WTC11 (cell line): ENCODE results near the gene TTLL11.

Source experiments
- CREB1 ChIP-seq: sonication (generic); formaldehyde crosslinking; IDR thresholded peaks from 2 replicates; pipeline ENCODE4 v1.8.0; 2023; ENCODE audit warnings: mild to moderate bottlenecking, missing genetic modification reagents
- IRF2 ChIP-seq: sonication (generic); formaldehyde crosslinking; IDR thresholded peaks from 2 replicates; pipeline ENCODE4 v1.8.0; 2022; ENCODE audit warnings: low read depth, missing genetic modification reagents, borderline replicate concordance
- ZNF263 ChIP-seq: sonication (generic); formaldehyde crosslinking; IDR thresholded peaks from 2 replicates; pipeline ENCODE4 v1.8.1; 2022; ENCODE audit warnings: low read depth, mild to moderate bottlenecking, moderate library complexity, missing genetic modification reagents
- ZNF396 ChIP-seq: fragments of 250-450 bp; sonication (Bioruptor Pico); IDR thresholded peaks from 2 replicates; pipeline ENCODE4 v1.8.0; 2021; ENCODE audit warnings: mild to moderate bottlenecking, moderate library complexity, borderline replicate concordance
- TF ChIP-seq, protein P1 (sequence below): fragments of 200-600 bp; IDR thresholded peaks from 2 replicates; pipeline ENCODE4 v1.8.0; 2022; ENCODE audit warnings: antibody characterized with exemption
- TF ChIP-seq, protein P2 (sequence below): sonication (generic); formaldehyde crosslinking; IDR thresholded peaks from 2 replicates; pipeline ENCODE4 v1.8.1; 2022; ENCODE audit warnings: low read depth, mild to moderate bottlenecking, moderate library complexity, missing genetic modification reagents, borderline replicate concordance
- TF ChIP-seq, protein P3 (sequence below): sonication (generic); formaldehyde crosslinking; IDR thresholded peaks from 2 replicates; pipeline ENCODE4 v1.8.1; 2022; ENCODE audit warnings: low read depth, missing genetic modification reagents, borderline replicate concordance
- TF ChIP-seq, protein P4 (sequence below): sonication (generic); formaldehyde crosslinking; IDR thresholded peaks from 2 replicates; pipeline ENCODE4 v1.8.1; 2023; ENCODE audit warnings: mild to moderate bottlenecking, moderate library complexity, missing genetic modification reagents
- TF ChIP-seq, protein P5 (sequence below): sonication (generic); formaldehyde crosslinking; IDR thresholded peaks from 2 replicates; pipeline ENCODE4 v1.8.0; 2023; ENCODE audit warnings: missing genetic modification reagents, mild to moderate bottlenecking, borderline replicate concordance
- TF ChIP-seq, protein P6 (sequence below): sonication (generic); formaldehyde crosslinking; IDR thresholded peaks from 2 replicates; pipeline ENCODE4 v1.8.0; 2022; ENCODE audit warnings: mild to moderate bottlenecking, missing genetic modification reagents
- TF ChIP-seq, protein P7 (sequence below): sonication (generic); formaldehyde crosslinking; IDR thresholded peaks from 2 replicates; pipeline ENCODE4 v1.8.1; 2022; ENCODE audit warnings: mild to moderate bottlenecking, missing genetic modification reagents, moderate library complexity, borderline replicate concordance
- TF ChIP-seq, protein P8 (sequence below): sonication (generic); formaldehyde crosslinking; IDR thresholded peaks from 2 replicates; pipeline ENCODE4 v1.8.0; 2022; ENCODE audit warnings: mild to moderate bottlenecking, missing genetic modification reagents

DNA sequence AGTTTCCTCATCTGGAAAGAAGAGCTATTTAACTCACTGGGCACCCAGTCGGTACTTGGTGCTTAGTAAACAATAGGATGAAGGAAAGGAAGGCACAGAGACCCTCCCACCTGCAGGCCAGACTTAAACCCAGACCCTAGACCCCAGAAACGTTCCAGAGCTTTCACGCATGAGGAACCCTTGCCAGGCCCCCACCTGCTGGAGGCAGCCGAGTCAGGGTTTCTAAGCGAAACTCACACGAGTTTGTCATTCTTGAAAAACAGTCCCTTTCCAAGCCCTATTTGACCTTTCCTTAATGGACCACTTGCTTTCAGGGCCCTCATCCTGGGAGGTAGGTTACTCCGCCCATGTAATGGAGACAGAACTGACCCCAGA, 35.8 kb upstream of the TTLL11 start:
- TF ChIP-seq, protein P1, sequence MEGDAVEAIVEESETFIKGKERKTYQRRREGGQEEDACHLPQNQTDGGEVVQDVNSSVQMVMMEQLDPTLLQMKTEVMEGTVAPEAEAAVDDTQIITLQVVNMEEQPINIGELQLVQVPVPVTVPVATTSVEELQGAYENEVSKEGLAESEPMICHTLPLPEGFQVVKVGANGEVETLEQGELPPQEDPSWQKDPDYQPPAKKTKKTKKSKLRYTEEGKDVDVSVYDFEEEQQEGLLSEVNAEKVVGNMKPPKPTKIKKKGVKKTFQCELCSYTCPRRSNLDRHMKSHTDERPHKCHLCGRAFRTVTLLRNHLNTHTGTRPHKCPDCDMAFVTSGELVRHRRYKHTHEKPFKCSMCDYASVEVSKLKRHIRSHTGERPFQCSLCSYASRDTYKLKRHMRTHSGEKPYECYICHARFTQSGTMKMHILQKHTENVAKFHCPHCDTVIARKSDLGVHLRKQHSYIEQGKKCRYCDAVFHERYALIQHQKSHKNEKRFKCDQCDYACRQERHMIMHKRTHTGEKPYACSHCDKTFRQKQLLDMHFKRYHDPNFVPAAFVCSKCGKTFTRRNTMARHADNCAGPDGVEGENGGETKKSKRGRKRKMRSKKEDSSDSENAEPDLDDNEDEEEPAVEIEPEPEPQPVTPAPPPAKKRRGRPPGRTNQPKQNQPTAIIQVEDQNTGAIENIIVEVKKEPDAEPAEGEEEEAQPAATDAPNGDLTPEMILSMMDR = no peak
- TF ChIP-seq, protein P2, sequence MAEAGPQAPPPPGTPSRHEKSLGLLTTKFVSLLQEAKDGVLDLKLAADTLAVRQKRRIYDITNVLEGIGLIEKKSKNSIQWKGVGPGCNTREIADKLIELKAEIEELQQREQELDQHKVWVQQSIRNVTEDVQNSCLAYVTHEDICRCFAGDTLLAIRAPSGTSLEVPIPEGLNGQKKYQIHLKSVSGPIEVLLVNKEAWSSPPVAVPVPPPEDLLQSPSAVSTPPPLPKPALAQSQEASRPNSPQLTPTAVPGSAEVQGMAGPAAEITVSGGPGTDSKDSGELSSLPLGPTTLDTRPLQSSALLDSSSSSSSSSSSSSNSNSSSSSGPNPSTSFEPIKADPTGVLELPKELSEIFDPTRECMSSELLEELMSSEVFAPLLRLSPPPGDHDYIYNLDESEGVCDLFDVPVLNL (CRISPR knock-in tag) = no peak
- TF ChIP-seq, protein P3, sequence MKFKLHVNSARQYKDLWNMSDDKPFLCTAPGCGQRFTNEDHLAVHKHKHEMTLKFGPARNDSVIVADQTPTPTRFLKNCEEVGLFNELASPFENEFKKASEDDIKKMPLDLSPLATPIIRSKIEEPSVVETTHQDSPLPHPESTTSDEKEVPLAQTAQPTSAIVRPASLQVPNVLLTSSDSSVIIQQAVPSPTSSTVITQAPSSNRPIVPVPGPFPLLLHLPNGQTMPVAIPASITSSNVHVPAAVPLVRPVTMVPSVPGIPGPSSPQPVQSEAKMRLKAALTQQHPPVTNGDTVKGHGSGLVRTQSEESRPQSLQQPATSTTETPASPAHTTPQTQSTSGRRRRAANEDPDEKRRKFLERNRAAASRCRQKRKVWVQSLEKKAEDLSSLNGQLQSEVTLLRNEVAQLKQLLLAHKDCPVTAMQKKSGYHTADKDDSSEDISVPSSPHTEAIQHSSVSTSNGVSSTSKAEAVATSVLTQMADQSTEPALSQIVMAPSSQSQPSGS (CRISPR knock-in tag) = no peak
- TF ChIP-seq, protein P4, sequence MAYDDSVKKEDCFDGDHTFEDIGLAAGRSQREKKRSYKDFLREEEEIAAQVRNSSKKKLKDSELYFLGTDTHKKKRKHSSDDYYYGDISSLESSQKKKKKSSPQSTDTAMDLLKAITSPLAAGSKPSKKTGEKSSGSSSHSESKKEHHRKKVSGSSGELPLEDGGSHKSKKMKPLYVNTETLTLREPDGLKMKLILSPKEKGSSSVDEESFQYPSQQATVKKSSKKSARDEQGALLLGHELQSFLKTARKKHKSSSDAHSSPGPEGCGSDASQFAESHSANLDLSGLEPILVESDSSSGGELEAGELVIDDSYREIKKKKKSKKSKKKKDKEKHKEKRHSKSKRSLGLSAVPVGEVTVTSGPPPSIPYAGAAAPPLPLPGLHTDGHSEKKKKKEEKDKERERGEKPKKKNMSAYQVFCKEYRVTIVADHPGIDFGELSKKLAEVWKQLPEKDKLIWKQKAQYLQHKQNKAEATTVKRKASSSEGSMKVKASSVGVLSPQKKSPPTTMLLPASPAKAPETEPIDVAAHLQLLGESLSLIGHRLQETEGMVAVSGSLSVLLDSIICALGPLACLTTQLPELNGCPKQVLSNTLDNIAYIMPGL (CRISPR knock-in tag) = no peak
- TF ChIP-seq, protein P5, sequence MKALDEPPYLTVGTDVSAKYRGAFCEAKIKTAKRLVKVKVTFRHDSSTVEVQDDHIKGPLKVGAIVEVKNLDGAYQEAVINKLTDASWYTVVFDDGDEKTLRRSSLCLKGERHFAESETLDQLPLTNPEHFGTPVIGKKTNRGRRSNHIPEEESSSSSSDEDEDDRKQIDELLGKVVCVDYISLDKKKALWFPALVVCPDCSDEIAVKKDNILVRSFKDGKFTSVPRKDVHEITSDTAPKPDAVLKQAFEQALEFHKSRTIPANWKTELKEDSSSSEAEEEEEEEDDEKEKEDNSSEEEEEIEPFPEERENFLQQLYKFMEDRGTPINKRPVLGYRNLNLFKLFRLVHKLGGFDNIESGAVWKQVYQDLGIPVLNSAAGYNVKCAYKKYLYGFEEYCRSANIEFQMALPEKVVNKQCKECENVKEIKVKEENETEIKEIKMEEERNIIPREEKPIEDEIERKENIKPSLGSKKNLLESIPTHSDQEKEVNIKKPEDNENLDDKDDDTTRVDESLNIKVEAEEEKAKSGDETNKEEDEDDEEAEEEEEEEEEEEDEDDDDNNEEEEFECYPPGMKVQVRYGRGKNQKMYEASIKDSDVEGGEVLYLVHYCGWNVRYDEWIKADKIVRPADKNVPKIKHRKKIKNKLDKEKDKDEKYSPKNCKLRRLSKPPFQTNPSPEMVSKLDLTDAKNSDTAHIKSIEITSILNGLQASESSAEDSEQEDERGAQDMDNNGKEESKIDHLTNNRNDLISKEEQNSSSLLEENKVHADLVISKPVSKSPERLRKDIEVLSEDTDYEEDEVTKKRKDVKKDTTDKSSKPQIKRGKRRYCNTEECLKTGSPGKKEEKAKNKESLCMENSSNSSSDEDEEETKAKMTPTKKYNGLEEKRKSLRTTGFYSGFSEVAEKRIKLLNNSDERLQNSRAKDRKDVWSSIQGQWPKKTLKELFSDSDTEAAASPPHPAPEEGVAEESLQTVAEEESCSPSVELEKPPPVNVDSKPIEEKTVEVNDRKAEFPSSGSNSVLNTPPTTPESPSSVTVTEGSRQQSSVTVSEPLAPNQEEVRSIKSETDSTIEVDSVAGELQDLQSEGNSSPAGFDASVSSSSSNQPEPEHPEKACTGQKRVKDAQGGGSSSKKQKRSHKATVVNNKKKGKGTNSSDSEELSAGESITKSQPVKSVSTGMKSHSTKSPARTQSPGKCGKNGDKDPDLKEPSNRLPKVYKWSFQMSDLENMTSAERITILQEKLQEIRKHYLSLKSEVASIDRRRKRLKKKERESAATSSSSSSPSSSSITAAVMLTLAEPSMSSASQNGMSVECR (CRISPR knock-in tag) = no peak
- no peak for TF ChIP-seq IRF2 (CRISPR knock-in tag)
- TF ChIP-seq, protein P6, sequence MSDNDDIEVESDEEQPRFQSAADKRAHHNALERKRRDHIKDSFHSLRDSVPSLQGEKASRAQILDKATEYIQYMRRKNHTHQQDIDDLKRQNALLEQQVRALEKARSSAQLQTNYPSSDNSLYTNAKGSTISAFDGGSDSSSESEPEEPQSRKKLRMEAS (CRISPR knock-in tag) = no peak
- TF ChIP-seq ZNF396 = no peak
- TF ChIP-seq, protein P7, sequence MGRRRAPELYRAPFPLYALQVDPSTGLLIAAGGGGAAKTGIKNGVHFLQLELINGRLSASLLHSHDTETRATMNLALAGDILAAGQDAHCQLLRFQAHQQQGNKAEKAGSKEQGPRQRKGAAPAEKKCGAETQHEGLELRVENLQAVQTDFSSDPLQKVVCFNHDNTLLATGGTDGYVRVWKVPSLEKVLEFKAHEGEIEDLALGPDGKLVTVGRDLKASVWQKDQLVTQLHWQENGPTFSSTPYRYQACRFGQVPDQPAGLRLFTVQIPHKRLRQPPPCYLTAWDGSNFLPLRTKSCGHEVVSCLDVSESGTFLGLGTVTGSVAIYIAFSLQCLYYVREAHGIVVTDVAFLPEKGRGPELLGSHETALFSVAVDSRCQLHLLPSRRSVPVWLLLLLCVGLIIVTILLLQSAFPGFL = no peak
- TF ChIP-seq, protein P8, sequence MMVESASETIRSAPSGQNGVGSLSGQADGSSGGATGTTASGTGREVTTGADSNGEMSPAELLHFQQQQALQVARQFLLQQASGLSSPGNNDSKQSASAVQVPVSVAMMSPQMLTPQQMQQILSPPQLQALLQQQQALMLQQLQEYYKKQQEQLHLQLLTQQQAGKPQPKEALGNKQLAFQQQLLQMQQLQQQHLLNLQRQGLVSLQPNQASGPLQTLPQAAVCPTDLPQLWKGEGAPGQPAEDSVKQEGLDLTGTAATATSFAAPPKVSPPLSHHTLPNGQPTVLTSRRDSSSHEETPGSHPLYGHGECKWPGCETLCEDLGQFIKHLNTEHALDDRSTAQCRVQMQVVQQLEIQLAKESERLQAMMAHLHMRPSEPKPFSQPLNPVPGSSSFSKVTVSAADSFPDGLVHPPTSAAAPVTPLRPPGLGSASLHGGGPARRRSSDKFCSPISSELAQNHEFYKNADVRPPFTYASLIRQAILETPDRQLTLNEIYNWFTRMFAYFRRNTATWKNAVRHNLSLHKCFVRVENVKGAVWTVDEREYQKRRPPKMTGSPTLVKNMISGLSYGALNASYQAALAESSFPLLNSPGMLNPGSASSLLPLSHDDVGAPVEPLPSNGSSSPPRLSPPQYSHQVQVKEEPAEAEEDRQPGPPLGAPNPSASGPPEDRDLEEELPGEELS = no peak
- no peak for TF ChIP-seq ZNF263 (CRISPR knock-in tag)
- TF ChIP-seq CREB1 (CRISPR knock-in tag) = no peak
